ENCODE data around the gene POMGNT2. TPM values are rescaled to one million over a fixed set of nuclear protein-coding genes. Genes with fewer than 3 reads are reported as not detected.

POMGNT2 gene
- total RNA-seq, 1 experiment from 2014 or later: 15.5 TPM

DNA sequence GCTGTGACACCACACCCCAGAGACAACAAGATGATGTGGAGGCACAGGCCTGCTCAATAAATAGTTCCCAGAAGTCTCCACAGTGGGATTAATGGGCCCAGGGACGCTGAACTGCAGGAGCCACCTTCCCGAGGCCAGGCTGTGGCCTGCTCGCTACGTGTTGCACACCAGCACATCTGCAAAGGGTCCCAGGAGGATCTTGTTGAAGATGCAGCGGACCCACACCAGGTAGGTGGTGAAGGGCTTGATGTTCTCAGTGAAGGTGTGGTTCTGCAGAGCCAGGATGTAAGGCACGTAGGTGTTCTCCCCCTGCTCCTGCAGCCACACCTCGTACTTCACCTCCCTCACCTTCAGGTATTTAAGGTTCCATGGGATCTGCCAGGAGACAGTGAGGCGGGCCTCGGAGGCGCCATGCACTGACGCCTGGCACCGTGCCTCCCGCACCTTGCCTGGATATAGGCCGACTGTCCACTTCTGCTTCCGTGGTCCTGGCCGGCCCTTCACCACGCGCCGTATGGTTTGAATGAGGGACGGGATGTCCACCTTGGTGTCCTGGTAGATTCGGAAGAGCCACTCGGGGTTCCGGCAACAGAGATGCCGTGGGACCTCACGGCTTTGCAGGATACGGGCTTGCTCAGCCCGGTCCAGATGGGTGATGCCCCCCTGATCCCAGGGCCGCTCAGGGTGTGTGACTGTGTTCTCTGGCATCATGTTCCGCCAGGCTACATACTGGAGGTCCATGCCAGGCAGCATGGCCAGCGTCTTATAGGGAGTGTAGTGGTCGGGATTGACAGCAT is 26.1 kb downstream of the POMGNT2 start:
- DNase-seq: no peak
- TF ChIP-seq, protein P1, sequence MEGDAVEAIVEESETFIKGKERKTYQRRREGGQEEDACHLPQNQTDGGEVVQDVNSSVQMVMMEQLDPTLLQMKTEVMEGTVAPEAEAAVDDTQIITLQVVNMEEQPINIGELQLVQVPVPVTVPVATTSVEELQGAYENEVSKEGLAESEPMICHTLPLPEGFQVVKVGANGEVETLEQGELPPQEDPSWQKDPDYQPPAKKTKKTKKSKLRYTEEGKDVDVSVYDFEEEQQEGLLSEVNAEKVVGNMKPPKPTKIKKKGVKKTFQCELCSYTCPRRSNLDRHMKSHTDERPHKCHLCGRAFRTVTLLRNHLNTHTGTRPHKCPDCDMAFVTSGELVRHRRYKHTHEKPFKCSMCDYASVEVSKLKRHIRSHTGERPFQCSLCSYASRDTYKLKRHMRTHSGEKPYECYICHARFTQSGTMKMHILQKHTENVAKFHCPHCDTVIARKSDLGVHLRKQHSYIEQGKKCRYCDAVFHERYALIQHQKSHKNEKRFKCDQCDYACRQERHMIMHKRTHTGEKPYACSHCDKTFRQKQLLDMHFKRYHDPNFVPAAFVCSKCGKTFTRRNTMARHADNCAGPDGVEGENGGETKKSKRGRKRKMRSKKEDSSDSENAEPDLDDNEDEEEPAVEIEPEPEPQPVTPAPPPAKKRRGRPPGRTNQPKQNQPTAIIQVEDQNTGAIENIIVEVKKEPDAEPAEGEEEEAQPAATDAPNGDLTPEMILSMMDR (IDR thresholded peaks at IDR 0.05; ENCODE audit: unreplicated experiment): no peak
- Mint-ChIP-seq H3K27ac (ENCODE audit: unreplicated experiment) (no peak overlapping the region), H3K4me3 (ENCODE audit: low read depth, unreplicated experiment) (no peak overlapping the region), H3K9me3 (ENCODE audit: low read depth, unreplicated experiment) (no peaks in the 10 kb centered on the region), H3K4me1 (ENCODE audit: low read depth, unreplicated experiment) (no peaks in the 10 kb centered on the region), H3K27me3 (ENCODE audit: unreplicated experiment) (peaks cover 2% of the 10 kb centered on the region), H3K36me3 (ENCODE audit: insufficient read depth, unreplicated experiment) (peaks cover 6% of the 10 kb centered on the region)
- no TSS peak for BruUV-seq (replicated peaks)
- intact Hi-C loops (cut with micrococcal nuclease; ENCODE audit: unreplicated experiment): no loop called here
- CTCF ChIA-PET: interaction anchor here (0.5 kb wide), 1 partner anchor 395 kb away, joined by 4 read pairs; no protein-coding TSS in a partner anchor

DNA sequence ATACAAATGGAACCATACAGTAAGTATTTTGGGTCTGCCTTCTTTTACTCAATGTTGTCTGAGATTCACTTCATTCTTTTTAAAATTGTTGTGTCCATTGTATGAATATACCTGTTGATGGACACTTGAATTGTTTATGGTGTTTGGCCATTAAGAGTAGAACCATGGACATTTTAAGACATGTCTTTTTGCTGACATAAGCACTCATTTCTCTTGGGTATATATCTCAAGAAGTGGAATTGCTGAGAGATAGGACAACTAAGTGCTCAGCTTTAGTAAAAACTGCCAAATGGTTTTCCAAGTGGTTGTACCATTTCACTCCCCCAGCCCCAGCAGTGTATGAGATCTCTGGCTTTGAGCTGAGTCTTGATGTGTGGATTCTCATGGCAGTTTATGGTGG is 28.2 kb downstream of the POMGNT2 start:
- Mint-ChIP-seq H3K36me3 (ENCODE audit: insufficient read depth, unreplicated experiment) (peaks cover 6% of the 10 kb centered on the region), H3K4me1 (ENCODE audit: low read depth, unreplicated experiment) (no peaks in the 10 kb centered on the region), H3K27ac (ENCODE audit: unreplicated experiment) (no peak overlapping the region), H3K4me3 (ENCODE audit: low read depth, unreplicated experiment) (no peak overlapping the region), H3K9me3 (ENCODE audit: low read depth, unreplicated experiment) (no peaks in the 10 kb centered on the region), H3K27me3 (ENCODE audit: unreplicated experiment) (peaks cover 12% of the 10 kb centered on the region)
- TF ChIP-seq, protein P1 (IDR thresholded peaks at IDR 0.05; ENCODE audit: unreplicated experiment): no peak
- DNase-seq: no peak
- CTCF ChIA-PET: no interaction called here
- BruUV-seq (replicated peaks): no TSS peak
- intact Hi-C loops (cut with micrococcal nuclease; ENCODE audit: unreplicated experiment): no loop called here

DNA sequence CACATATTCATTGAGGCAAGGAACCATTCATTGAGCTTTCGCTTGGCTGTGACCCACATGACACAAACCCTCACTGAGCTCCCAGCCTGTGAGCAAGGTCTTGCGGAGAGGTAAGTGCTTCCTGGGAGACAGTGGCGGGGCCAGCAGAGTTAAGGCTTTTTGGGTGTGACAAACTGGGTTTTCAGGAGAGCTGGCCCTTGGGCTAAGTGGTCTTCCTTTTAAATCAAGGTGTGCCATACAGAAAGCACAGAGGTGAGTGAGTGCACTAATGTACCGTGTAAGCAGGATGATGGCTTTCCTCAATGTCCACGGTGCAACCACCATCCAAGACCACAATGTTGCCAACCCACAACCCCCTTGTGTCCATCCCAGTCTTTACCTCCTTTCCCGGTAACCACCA is 28.6 kb downstream of the POMGNT2 start:
- no peaks in the 10 kb centered on the region for H3K9me3 Mint-ChIP-seq (ENCODE audit: low read depth, unreplicated experiment)
- CTCF ChIA-PET: no interaction called here
- intact Hi-C loops (cut with micrococcal nuclease; ENCODE audit: unreplicated experiment): no loop called here
- peaks cover 6% of the 10 kb centered on the region for H3K36me3 Mint-ChIP-seq (ENCODE audit: insufficient read depth, unreplicated experiment)
- DNase-seq: no peak
- H3K27ac Mint-ChIP-seq (ENCODE audit: unreplicated experiment): no peak overlapping the region
- no peak overlapping the region for H3K4me3 Mint-ChIP-seq (ENCODE audit: low read depth, unreplicated experiment)
- no TSS peak for BruUV-seq (replicated peaks)
- TF ChIP-seq, protein P1 (IDR thresholded peaks at IDR 0.05; ENCODE audit: unreplicated experiment): no peak
- no peaks in the 10 kb centered on the region for H3K4me1 Mint-ChIP-seq (ENCODE audit: low read depth, unreplicated experiment)
- H3K27me3 Mint-ChIP-seq (ENCODE audit: unreplicated experiment): peaks cover 15% of the 10 kb centered on the region

DNA sequence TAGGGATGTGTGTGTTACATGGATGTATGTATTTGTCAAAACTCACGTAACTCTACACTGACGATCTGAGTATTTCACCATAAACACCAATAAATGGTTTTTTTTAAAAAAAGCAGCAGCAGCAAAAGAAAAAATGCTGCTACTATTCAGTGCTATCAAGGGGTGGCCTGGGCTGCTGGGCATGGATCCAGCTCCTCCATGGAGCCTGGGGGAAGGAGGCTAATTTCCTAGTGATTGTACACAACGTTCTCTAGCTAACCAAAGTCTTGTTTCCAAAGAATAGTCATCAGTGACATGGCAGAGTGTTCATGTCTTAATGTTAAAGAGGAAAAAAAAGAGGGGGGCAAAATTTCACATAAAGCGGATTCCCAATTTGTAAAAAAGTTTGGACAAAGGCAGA is 29.0 kb downstream of the POMGNT2 start:
- CTCF ChIA-PET: no interaction called here
- H3K36me3 Mint-ChIP-seq (ENCODE audit: insufficient read depth, unreplicated experiment): peaks cover 6% of the 10 kb centered on the region
- intact Hi-C loops (cut with micrococcal nuclease; ENCODE audit: unreplicated experiment): no loop called here

More for the DNA sequence above, 29.0 kb downstream of the POMGNT2 start:
- TF ChIP-seq, protein P1 (IDR thresholded peaks at IDR 0.05; ENCODE audit: unreplicated experiment): no peak
- no peak for DNase-seq
- H3K27me3 Mint-ChIP-seq (ENCODE audit: unreplicated experiment): peaks cover 19% of the 10 kb centered on the region
- no peaks in the 10 kb centered on the region for H3K4me1 Mint-ChIP-seq (ENCODE audit: low read depth, unreplicated experiment)
- H3K9me3 Mint-ChIP-seq (ENCODE audit: low read depth, unreplicated experiment): no peaks in the 10 kb centered on the region
- no TSS peak for BruUV-seq (replicated peaks)
- H3K4me3 Mint-ChIP-seq (ENCODE audit: low read depth, unreplicated experiment): no peak overlapping the region
- no peak overlapping the region for H3K27ac Mint-ChIP-seq (ENCODE audit: unreplicated experiment)
